PFSK-1 (cell line): ENCODE data around the gene MOGAT1.

Source experiments
- POLR2AphosphoS5 ChIP-seq: IDR thresholded peaks from 2 replicates; pipeline ENCODE4 v1.6.1; 2012; ENCODE audit warnings: low read depth, mild to moderate bottlenecking, control low read depth, low read length, moderate library complexity
- REST ChIP-seq, 2 experiments: IDR thresholded peaks; 2 replicates each; pipeline versions ENCODE4 v1.6.1 to v1.8.0; 2011 to 2012; ENCODE audit warnings: low read depth in 2 of 2, low read length in 2 of 2, control low read depth in 1 of 2, inconsistent platforms in 1 of 2, mild to moderate bottlenecking in 1 of 2, moderate library complexity in 1 of 2; ENCODE audit not compliant: insufficient read depth in 1 of 2
- TAF1 ChIP-seq: IDR thresholded peaks from 2 replicates; pipeline ENCODE4 v1.6.1; 2012; ENCODE audit warnings: low read length, control low read depth, borderline replicate concordance; ENCODE audit not compliant: insufficient read depth

- no peak for TF ChIP-seq REST (IDR thresholded peaks at IDR 0.05; ENCODE audit: insufficient read depth in 1 of 2, low read depth in 2 of 2, low read length in 2 of 2)
- TF ChIP-seq POLR2AphosphoS5 = no peak
- no peak for TF ChIP-seq TAF1
Measured at GRCh38 chr2:222703886-222704285, 32.4 kb downstream of the MOGAT1 start.
